CD1c-positive myeloid dendritic cell (primary cell): ENCODE results near the gene NFKBIZ.
"Not testable (repeated sequence)": the region's sequence is repeated elsewhere in the genome, so short reads cannot be mapped to it uniquely, and the experiment has no call there.

Experiments
- DNase-seq: peaks from one replicate; pipeline ENCODE4 v3.0.0-alpha.2; 2016; ENCODE audit errors: extremely low spot score

NFKBIZ gene

GRCh38 chr3:101850246-101851051 is 1.1 kb downstream of the NFKBIZ start:
- peak; percentile 66 for DNase-seq

- DNase-seq: peak; percentile 29
These were observed 1.9 kb downstream of the NFKBIZ start for GRCh38 chr3:101851072-101851770.

GRCh38 chr3:101851850-101852714 is 2.8 kb downstream of the NFKBIZ start:
- no peak for DNase-seq

DNA sequence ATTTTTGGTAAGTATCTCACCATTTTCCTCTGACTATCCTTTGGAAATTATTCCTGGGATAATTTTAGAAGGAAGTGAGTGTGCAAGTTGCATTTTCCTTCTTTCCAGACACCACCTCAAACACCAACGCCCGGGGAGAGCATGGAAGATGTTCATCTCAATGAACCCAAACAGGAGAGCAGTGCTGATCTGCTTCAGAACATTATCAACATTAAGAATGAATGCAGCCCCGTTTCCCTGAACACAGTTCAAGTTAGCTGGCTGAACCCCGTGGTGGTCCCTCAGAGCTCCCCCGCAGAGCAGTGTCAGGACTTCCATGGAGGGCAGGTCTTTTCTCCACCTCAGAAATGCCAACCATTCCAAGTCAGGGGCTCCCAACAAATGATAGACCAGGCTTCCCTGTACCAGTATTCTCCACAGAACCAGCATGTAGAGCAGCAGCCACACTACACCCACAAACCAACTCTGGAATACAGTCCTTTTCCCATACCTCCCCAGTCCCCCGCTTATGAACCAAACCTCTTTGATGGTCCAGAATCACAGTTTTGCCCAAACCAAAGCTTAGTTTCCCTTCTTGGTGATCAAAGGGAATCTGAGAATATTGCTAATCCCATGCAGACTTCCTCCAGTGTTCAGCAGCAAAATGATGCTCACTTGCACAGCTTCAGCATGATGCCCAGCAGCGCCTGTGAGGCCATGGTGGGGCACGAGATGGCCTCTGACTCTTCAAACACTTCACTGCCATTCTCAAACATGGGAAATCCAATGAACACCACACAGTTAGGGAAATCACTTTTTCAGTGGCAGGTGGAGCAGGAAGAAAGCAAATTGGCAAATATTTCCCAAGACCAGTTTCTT is 3.9 kb downstream of the NFKBIZ start:
- DNase-seq: no peak

GRCh38 chr3:101853982-101854381 is 4.7 kb downstream of the NFKBIZ start:
- DNase-seq: no peak

- no peak for DNase-seq
These were observed 5.4 kb downstream of the NFKBIZ start for GRCh38 chr3:101854608-101855304.

DNA sequence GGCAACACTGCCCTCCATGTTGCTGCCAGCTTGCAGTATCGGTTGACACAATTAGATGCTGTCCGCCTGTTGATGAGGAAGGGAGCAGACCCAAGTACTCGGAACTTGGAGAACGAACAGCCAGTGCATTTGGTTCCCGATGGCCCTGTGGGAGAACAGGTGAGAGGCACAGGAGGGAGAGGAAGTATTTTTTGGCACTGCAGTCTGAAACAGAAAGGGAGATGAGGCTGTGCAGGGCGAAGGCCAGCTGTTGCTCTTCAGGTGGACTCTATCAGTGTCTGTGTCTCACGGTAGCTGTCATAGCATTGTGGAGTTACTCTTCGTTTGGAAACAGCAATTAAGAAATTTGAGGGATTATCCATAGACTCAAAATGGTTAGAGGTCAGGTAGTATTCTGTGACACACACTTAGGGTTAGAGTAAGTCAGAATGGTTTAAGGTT is 8.0 kb downstream of the NFKBIZ start:
- no peak for DNase-seq

DNA sequence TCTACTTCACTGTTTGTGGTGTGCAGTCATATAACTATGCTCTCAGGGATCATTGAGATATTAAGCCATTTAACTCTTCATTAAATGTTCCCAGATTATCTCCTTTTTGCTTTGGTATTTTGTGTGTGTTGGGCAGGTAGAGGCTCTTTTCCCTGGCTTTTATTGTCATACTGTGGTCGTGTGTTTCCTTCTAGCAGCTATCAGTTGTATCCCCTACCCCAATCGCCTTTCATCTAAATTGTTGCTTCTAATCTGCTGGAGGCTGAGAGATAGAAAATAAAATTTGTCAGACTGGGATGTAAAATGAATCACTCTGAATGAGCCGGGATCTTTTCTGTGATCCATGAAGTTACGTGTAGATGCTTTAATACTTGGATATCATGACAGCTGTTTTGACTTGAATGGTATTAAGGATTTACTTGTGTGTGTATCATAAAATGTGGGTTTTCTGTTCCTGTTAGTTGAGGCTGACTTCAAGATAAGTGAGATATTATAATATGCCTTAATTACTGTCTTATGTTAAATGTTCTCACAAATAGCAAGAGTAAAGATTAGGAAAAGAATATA is 9.2 kb downstream of the NFKBIZ start:
- DNase-seq: no peak

GRCh38 chr3:101859882-101860448 is 10.7 kb downstream of the NFKBIZ start:
- no peak for DNase-seq

- peak; percentile 10 for DNase-seq
These were observed 12.0 kb downstream of the NFKBIZ start for GRCh38 chr3:101861212-101861788.

GRCh38 chr3:101861789-101862415 is 12.6 kb downstream of the NFKBIZ start:
- no peak for DNase-seq

GRCh38 chr3:101862416-101863165 is 13.3 kb downstream of the NFKBIZ start:
- no peak for DNase-seq

DNA sequence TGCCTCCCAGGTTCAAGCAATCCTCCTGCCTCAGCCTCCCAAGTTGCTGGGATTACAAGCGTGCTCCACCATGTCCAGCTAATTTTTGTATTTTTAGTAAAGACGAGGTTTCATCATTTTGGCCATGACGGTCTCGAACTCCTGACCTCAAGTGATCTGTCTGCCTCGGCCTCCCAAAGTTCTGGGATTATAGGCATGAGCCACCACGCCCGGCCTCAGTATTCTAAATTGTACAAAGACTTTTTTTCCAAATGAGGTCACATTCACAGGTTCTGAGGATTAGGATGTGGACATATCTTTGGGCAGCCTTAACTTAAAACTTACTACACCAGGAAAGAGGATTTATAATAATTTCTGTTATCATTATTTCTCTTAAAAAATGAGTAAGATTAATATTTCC is 15.6 kb downstream of the NFKBIZ start:
- not testable (repeated sequence) for DNase-seq

- DNase-seq: no peak
These were observed 16.6 kb downstream of the NFKBIZ start for GRCh38 chr3:101865751-101866509.

DNA sequence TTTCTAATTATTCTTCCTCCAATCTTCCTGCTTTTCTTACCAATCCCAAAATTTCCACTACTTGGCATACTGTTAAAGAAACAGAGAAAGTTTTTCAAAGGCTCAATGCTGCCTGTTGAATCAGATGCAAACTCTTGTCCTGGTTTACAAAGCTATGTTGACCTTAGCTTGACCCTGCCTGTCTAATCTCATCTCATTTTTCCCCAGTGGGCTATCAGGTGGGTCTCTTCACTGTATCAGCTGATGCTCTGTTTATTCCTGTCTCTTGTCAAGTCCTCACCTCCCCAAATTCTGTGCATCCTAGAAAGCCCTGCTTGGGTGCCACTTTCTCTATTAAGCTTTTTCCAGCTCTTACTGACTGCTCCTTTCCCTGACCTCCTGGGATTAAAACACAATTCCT is 18.2 kb downstream of the NFKBIZ start:
- no peak for DNase-seq

- DNase-seq: no peak
These were observed 18.7 kb downstream of the NFKBIZ start for GRCh38 chr3:101867996-101868395.
